Measurements from ENCODE around the gene HSPA8. TPM values are rescaled to one million over a fixed set of nuclear protein-coding genes. Genes with fewer than 3 reads are reported as not detected.

The HSPA8 gene
- total and polyA plus RNA-seq, 10 of the 15 experiments (the other 5 are each of a cell fraction or from before 2014, with no cell fraction given): 1,190 to 3,205 (median 2,045) TPM

- TF ChIP-seq IKZF1 (conservative IDR thresholded peaks at IDR 0.05) (no peak), REST (IDR thresholded peaks at IDR 0.05; ENCODE audit: low read depth, low read length) (no peak), CUX1 (IDR thresholded peaks at IDR 0.05; ENCODE audit: insufficient replicate concordance, low read depth, low read length) (no peak), IRF5 (IDR thresholded peaks at IDR 0.05; ENCODE audit: borderline replicate concordance) (no peak)
These were observed at the start of gene HSPA8 (continued) for GRCh38 chr11:123061403-123062157.

Data from GM12878 (cell line).